HG03469 (cell line): Measurements from ENCODE around the gene RRBP1.

Experiments used
- ATAC-seq: cut with Tn5 transposase; IDR thresholded peaks from one replicate; pipeline ENCODE4 v1.9.1; 2021; ENCODE audit warnings: mild to moderate bottlenecking, moderate library complexity, moderate number of reproducible peaks; ENCODE audit not compliant: unreplicated experiment

The RRBP1 gene

DNA sequence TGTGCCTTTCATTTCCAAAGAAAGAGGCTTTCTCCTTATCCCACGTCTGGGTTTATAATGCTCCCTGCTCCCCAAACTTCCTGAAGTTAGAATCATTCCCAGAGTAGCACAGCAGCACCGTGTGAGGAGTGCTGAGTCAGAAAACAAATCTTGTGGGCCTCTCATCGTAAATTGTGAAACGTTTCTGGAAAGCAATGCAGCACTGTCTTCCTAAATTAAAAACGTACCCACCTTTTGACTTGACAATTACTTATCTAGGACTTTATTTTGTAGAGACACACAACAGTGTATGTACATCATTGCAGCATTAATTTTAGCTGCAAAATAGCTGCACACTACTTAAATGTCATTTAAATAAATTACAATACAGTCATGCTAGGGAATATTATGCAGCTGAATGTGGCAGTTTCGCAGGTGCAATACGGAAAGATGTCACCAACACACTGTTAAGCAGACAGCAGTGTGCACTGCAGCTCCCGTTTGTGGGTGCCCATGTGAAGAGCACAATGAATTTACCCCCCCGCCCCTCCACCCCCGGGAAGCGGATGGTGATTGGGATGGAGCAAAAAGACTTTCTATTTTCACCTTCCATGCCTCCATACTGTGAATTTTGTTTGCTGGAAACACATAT lies 30.8 kb downstream of the RRBP1 start:
- no peak for ATAC-seq

DNA sequence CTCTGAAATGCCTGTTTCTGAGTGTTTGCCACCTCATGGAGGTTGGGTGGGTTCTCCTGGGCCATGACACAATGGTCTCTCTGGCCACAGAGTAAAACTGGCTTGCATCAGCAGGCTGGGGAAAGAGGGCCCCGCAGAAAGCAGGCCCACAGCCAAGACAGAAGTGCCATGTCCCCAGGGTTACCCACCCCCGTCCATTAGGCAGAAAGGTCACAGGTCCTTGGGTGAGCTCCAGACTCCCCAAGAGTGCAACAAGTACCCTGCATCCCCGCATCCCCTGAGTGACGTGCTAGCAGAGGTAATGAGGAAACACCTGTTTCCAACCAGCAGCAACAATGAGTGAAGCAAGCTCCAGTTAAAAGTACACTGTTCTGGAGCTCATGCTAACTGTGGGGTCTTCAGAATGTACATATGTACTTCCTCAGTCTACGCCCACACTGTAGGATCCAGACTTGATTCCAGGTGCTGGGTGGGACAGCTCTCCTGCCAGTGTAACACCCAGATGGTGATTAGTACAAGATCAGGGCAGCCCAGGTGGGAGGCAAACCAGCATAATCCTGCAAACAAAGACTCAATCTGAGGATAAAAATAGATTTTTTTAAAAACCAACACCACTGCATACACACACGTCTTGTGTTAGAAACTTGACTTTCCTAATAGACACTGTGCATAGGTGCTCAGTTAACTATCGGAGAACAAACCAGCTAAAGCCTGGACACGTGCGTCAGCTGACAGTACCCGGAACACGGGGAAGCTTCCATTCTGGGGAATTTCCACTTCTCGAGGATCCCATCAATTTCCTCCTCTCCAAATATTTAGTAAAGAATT lies 31.5 kb downstream of the RRBP1 start:
- no peak for ATAC-seq

DNA sequence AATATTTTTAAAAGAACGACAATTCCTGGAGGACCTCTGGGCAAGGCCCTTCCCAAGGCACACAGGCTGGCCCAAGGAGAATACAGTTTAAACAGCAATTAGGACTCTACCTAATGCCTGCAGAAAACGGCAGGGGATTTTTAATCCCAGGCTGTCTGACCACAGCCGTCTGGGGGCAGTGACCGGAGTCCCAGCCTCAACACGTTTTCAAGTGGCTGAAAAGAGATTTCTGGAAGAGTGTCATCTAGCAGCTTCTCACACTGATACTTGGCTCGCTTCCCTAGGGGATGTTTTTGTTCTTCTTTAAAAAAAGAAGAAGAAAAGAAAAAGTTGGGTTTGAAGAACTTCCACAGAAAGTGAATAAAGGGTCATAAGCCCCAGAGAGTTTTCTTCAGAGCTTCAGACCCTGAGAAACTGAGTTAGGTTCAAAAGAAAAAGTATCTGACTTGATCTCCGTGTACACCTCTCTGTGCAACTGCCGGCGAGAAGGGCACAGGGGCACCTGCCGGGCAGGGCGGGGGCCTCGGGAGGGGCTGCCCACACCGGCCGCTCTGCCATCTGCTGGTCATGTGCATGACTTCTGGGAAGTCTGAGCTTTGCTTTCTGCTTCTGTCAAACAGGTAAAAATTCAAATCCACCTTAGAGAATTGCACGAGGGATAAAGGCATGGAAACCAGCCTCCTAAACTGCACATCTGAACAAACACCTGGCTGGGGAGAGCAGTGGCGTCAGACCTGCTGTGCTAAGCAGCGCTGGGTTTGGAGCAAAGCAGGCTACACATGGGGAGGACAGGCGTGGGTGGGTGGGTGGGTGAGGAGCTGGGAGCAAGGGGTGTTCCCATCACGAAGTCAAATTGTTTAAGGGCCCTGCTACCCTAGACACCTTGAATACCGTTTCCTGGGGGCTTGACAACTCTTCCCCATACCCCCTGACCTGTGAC lies 33.0 kb downstream of the RRBP1 start:
- no peak for ATAC-seq

DNA sequence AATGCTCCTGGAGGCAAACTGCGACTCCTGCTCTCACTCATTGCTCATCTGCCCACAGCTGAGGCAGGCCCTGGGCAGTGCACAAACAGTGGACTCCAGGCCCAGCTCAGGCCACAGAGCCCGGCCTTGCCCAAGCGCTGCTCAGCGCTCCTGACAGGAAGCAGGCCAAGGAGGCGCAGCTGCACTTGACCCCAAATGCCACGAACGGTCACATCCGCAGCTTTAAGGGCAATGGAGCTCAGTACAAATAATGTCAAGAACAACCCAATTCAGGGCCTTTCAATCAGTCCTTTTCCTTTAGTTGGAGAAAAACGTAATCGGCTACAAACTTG lies 33.8 kb downstream of the RRBP1 start:
- ATAC-seq, result no peak

DNA sequence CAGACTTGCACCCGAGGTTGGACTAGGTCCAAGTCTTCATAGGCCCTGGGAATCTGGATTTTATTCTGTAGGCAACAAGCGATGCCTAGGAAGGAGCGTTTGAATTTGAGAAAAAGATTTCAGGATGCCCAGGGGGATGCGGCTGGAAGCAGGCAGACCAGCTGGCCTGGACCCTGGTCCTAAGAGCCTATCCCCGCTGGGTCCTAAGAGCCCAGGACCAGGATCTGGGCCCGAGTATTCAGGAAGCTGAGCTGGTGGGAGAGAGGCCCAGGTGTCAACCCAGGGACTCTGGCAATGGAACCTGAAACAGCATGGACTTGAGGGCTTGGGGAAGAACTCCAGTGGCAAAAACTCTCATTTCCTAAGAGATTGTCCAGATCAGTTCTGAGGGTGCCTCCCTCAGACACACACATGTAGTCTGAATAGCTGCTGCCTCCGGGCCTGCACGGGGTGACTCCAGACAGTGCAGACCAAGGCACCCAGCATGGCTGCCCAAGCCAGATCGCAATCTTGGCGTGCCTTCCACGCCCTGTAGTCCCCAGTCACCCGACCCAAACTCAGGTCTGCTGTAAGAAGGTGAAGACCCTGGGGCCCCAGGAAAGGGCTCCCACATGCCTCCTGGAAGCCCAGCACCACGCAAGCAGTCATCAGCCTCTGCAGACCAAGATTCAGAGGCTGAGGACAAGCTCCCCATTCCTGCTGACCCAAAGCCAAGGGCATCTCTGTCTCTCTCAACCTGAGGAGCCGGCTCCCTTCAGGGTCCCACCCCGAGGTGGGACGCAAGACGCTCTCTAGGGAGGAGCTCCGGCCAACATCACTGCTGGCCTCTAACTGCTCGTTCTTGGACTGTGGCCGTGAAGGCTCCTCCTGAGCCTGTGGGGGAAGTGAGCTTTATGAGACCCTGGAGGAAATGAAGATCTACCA lies 34.4 kb downstream of the RRBP1 start:
- ATAC-seq, result no peak

DNA sequence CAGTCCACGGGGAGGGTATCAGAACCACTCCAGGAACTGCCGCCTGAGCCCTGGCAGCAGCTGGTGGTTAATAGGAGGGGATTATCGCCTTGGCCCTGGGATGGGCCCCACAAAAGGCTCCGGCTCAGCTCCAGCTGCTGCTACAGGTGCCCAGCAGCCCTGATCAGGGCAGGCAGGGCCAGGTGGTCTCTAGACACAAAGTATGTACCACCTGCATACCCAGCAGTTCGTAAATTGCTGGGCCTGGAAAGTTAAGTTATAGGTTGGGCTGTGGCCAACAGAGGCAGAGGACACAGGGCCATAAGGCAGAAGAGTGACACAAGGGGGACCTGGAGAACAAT lies 35.1 kb downstream of the RRBP1 start:
- ATAC-seq, result no peak

DNA sequence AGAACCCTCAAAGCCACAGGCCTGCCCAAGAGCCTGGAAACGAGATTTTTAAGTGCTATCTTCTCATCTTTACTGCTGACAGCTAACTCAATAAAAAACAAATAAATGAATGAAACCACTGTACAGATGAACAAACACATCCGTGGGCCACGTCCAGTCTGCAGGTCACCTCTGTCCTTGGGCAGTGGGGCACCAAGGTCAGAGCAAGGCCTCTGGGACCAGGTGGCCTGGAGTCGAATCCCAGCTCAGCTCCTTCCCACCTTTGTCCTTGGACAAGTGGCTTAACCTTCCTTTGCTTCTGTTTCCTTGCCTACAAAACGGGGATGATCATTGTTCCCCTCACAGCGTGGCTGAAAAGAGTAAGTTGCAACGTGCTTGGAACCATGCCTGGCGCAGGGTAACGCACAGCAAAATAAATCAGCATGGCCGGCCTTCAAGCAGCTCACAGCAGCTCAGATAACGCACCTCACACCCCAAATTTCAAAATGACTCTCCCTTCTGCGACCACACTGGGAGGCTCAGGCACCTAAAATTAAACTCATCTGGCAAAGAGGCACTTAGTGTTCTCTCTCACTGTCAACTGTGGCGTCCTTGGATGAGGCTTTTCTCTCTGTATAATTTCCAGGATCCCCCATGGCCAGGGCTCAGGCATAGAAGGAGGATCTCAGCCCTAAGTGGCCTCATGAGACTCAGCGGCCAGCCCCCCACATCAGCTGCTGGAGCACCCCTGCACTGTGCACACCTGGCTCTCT lies 35.7 kb downstream of the RRBP1 start:
- ATAC-seq, result no peak

DNA sequence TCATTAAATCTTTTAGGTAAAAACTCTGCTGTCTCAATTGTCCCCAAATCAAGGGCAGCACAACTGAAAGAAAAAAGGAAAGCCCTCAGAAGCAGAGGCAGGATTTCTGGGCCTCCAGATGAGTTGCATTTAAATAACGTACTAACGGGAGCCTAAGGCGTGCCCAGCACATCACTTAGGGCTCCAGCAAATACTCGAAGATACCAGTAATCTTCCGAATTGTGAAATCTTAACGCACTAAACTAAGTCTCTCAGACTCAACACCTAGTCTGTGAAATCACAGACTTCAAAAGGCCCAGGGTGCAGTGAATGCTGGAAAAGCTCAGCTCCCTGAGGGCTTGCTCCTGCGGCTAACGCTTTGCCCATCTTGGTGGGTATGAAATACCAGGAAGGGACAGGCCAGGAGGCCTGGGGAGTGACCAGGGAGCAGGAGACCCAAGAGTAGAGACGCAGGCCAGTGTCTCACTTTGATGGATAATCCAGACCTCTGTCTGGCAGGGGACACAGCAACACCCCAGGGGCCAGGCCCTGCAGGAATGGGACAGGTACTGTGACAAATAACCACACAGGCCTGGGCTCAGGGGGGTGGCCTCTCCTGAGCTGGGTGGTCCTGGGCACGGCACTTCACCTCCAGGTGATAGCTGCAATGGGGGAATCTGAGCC lies 36.4 kb downstream of the RRBP1 start:
- no peak for ATAC-seq

DNA sequence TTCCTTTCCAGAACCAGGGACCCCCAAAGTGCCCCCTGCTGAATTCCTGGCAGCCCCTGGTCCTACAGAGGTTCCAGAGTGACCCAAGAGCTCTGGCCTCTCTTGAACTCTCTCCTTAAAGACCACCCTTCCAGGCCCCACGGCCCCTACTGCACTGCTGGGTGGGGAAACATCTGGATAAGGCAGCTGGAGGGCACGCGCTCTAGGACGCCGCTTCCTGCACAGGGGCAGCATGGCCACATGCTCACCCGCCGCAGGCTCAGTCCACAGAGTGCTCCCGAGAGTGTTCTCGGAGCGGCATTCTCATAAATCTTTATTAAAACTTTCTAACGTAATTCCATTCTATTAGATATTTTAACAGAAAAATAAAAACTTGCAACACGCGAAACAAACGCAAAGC lies 37.0 kb downstream of the RRBP1 start:
- no peak for ATAC-seq

DNA sequence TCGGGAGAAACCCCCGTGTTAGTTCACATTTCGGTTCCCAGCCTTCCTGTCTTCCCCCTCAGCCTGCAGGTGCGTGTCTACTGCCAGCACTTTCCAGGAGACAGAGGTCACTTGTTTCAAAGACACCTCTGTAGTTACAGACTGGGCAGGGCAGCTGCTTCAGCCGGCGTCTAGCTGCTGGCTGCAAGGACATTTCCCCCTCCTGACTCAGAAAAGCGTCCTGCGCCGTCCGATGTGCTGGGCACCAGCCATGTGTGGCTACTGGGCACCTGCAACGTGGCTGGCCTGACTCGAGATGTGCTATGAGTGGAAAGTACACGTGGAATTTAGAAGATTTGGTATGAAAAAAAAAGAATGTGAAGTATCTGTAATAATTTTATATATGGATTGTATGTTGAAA lies 37.6 kb downstream of the RRBP1 start:
- no peak for ATAC-seq

DNA sequence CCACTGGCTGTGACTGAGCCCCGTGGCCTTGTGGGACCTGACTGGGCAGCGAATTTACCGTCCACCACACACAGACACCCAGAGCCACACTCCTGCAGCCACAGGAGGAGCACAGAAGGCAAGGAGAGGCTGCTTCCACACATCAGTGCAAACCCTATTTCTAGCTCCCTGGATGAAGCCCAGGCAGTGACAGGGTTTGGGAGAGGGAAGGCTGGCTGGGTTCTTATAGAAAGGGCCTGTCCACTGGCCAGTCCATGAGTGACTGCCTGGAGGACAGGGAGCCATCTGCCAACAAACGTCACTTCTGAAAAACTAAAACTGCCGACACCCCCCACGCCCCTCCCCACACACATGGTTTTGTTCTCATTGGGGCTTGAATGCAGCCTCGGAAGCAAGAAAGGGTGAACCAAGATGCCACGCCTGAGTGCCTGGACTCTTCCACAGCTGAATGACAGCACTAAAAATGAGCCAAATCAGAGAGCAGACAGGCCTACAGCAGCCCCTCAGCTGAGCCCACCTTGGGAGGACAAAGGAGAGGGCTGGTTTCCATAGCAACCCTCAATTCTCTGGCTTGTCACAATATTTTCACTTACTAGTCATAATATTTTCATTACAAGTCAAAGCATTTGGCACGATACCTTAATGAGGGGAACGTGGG lies 38.4 kb downstream of the RRBP1 start:
- ATAC-seq, result no peak

DNA sequence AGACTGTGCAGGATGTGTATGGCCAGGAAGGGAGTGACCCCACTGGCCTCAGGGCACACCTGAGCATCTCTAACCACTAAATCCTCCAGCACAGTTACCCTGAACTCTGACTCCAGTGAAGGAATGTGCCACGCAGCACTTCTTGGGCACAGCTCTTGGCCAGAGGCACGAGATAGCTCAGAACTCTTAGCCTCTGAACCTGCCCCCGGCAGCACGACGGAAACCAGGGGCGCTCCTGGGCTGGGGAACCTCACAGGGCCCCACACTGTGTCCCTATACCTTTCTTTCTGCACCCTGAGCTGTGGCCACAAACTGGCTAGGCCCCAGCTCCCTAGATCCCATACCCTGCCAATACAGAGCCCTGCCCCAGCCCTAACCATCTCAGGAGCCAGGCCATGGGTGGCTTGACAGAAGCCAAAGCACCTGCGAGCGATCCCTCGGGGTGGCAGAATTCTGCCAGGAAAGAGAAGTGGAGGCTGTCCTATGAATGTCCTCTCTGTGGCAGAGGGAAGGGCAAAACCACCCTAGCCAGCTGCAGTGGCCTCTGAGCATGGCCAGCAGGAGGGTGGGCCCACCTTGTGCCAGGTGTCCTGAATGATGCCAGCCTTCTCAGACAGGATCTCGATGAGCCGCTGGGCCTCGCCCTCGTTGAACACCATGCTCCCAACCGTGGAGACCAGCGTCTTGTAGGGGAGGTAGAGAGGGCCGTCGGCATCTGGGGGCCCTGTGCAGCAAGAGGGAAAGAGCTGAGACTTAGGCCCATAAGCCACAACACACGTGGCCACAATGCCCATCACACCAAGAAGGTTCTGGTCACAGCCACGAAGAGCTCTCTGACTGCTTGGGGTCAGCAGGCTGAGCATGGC lies 39.4 kb downstream of the RRBP1 start:
- ATAC-seq, result no peak

DNA sequence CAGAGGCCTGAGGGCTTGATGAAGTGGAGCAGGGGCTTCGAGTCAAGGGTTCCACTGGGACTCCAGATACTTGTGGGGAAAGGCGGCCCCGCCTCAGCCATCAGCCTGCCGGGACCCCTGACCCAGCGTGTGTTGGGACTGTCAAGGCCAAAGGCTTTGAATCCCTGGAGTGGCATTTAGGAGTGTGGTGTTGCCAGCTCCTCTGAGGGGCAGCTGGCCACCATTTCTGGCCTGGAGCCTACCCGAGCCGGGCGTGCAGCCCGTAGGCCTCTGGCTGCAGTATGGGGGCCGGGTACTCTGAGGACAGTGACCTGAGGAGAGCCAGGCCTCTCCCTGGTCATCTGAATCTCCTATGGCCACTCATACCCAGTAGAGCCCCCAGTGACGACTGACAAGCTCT lies 40.0 kb downstream of the RRBP1 start:
- ATAC-seq, result no peak

DNA sequence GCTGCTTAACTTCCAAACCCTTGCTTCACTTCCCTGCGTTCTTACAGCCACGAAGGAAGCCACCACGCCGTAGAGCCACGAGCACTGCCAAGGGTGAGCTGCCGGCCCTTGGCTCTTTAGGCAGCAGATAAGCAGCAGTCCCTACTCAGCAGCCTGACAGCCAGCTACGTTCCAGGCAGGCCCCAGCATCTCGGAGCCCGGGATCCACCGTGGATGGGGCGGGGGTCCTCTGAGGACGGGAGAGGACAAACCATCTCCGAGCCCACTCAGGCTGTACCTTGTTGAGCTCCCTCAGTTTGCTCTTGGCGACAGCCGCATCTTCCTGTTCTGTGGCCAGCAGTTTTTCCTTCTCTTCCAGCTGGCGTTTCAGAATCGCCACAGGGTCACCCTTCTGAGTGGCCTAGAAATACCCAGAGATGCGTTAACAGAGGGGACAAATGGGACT lies 40.5 kb downstream of the RRBP1 start:
- no peak for ATAC-seq

DNA sequence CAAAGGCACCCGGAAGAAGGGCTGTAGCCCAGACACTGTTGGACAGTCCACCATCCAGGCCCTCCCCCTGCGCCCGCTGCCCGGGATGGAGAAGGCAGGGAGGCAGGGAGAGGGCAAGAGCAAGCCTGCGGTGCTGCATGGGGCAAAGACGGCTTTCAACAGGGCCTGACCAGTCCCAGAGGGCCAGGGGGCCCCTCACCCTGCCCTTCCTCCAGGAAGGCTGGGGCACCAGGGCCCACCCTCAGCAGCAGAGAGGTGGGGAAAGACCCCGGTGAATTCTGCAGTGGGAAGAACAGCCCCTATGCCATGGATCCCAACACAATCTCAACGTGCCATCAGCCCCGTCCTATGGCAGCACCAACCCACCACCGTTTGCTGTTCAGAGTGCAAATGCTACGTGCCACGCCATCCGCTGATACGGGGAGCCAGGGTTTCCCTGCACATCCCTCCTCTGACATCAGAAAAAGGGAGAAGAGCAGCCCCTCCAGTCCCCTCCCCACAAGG lies 41.1 kb downstream of the RRBP1 start:
- no peak for ATAC-seq

DNA sequence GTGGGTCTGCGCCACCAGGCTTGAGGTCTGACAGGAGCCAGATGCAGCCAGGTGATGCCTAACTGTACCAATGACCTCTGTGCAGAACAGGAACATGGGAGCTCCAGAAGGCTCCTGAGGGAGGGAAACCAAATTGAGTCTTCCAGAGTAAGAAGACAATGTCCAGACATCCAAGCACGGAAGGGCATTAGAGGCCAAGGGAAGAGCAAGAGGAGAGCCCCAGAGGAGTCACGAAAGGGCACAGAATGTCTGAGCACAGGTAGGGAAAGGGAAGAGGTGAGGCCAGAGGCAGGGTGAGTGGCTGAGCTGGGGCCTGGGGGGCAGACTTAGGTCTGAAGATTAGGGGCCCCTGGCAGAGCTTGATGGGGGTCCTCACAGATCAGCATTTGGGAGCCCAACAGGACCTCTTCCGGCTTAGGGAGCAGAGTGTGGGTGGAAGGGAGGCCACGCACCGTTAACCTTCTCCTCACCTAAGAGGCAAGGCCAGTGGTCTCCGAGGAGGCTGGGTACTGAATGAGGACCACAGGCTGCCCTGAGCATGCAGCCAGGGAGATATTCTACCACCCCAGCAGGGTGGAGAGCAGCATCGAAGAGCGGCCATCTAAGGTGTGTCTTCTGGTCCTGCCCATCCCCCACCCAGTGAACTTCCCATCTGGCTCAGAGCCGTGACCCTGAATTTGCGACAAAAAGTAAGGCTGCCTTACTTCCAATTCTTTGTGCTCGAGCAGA lies 41.7 kb downstream of the RRBP1 start:
- no peak for ATAC-seq

DNA sequence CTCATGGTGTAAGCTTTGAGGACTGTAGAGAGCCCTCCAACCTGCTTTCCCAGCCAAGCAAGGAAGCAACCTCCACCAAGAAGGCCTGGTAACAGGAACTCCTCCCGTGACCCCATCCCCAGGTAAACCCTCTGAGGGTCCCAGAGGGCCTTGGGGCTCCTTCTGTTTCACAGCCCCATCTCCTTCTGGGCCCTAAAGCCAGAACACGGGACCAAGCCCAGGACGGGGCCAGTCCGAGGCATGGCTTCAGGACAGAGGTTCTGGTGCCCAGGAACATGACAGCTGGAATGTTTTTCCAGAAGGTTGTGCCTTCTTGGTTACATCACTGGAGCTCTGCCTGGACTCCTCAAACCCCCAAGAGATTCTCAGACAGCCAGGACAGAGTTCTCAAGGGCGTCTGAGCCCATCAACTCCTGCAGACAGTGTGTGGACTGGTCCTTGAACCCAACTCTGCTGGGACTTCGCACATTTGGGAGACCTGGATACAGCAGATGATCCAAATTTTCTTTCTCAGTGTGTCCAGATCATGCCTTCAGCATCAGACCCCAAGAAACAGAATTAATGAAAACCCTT lies 43.1 kb downstream of the RRBP1 start:
- ATAC-seq, result no peak
